GM18499 (cell line): Measurements from ENCODE around the gene HDC.

ENCODE experiments used
- ATAC-seq: cut with Tn5 transposase; IDR thresholded peaks from one replicate; pipeline ENCODE4 v1.9.1; 2021; ENCODE audit warnings: moderate number of reproducible peaks; ENCODE audit not compliant: insufficient read depth, unreplicated experiment

The HDC gene

DNA sequence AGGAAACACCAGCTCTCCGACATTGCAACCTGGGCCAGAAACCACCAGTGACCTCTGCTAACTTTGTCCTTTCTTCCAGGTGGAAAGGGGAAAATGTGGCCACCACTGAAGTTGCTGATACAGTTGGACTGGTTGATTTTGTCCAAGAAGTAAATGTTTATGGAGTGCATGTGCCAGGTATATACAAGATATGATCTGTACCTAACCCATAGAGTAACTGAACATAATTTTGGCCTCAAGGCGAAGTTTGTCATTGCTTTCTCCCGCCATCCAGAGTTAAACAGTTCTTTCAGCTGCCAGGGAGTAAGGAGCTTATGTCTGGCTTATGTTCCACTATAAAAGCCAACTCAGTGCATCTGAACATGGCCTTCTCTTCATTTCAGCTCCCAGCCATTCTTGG lies 36.7 kb downstream of the HDC start:
- no peak for ATAC-seq

DNA sequence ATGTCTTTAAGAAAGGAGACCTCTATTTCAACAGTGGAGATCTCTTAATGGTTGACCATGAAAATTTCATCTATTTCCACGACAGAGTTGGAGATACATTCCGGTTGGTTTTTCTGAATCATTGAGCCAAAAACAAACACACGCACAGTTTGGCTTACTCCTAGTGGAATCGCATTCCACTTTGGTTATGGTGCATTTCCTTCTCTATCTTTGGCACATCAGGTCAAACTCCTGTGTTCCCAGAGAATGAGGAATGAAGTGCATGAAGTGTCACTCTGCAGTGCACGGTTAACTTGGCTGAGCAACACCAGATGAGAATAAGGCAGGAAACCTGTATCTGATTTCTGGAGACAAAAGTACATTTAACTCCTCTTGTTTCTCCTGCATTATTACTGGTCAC lies 38.5 kb downstream of the HDC start:
- no peak for ATAC-seq

DNA sequence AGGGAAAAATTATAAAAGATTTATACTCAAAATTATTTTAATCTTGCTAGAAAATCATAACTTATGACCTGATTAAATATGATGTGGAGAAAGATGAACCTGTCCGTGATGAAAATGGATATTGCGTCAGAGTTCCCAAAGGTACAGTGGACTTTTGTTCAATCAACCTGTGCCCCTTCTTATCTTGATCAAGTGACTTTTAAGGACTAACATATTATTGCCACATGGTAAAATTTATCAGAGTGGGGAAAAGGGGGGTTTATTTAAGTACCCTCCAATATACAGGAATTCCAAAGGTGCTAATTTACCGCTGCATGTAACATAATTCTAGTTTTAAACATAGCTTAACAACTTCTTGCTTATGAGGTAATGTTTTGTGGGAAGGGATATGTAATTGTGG lies 39.6 kb downstream of the HDC start:
- ATAC-seq = no peak

DNA sequence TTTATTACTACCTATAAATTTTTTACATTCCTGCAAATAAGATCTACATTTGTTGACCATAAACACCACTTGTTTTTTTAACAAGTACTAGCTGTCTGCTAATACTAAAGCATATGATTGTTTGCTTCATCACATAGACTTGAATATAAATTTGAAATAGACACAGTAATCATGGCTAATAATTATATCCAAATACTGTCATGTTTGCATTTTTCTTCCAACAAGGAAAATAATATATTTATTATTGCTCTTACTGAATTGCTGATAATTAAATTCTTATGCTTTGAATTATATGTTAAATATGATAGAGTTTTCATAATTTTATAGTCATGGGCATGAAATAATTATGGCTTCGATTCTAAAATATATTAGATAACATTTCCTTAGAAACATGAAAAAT lies 40.5 kb downstream of the HDC start:
- no peak for ATAC-seq

DNA sequence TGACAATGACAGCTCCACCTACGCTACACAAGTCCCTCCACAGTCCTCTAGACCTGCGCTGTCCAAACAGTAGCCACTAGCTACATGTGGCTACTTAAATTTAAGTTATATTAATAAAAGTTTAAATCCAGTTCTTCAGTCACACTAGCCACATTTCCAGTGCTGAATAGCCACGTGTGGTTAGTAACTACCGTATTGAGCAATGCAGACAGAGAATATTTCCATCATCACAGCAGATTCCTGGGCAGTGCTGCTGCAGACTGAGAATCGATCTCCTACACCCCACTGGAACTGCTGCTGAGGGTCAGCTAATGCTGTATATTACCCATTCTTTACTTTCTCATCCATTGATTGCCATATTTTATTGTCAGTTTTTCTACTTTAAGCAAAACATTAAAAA lies 40.9 kb downstream of the HDC start:
- ATAC-seq = no peak

DNA sequence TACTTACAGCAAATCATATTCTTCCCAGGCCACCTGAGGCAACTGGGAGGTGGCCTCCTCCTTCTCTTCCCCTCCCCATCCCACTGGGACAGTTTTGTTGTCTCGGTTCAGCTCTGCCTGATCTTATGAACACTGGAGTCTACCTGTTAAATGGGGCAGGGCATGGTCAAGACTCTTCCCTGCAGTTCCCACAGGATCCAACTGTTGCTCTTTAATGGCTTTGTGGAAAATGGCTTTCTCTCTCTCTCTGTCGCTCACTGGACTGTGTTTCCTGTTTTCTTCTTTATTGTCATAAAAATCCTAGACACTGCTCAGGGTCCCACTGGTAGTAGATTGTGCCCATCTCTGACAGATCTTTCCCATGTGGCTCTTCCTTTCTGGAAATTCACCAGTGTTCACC lies 43.3 kb downstream of the HDC start:
- ATAC-seq = no peak

DNA sequence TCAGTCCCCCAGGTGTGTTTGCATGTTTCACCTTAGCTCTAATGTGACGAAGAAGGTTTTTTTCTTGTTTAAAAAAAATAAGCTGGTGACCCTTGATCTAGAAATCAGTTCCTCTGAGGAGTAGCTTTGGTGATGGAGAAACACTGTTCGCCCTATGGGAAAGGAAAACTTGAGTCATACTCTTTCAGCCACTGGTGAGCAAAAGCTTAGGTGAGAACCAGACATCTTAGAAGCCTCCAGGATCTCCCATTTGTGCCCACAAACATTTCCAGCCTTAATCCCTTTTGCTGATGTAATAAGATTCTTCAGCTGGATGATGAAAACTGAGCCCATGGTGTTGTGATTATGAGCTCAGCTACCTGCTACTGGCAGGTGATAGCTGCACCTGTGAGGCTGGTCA lies 45.7 kb downstream of the HDC start:
- ATAC-seq = no peak

DNA sequence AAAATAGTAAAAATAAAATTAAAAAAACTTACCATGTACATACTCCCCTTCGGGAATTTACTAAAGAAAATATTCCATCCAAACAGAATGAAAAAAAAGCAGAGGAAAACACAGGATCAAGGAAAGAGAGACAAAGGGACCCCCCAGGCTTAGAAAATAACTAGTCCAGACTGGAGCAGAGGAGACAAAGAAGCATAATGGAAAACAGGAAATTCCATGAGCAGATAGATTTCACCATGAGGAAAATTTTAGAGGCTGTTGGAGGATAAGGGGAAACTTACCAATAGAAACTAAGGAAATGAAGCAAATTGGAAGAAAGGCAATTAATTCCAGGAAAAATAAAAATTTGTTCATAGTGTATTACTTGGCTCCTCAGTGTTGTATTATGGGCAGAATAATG lies 46.8 kb downstream of the HDC start:
- ATAC-seq = no peak

DNA sequence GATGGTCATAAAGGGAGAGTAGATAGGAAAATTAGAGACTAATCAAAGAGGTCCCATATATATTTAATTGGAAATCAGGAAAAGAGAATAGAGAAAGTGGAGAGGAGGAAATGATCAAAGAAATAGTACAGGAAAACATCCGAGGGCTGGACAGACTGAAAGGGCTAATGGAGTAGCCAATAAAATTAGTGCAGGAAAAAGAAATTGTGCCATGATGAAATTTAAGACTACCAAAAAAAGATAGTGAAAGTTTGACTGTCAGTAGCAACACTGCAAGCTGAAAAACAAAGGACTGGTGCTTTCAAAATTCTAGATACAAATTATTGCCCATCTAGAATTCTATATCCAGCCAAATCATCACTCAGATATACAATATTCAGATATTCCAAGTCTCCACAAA lies 47.2 kb downstream of the HDC start:
- no peak for ATAC-seq

DNA sequence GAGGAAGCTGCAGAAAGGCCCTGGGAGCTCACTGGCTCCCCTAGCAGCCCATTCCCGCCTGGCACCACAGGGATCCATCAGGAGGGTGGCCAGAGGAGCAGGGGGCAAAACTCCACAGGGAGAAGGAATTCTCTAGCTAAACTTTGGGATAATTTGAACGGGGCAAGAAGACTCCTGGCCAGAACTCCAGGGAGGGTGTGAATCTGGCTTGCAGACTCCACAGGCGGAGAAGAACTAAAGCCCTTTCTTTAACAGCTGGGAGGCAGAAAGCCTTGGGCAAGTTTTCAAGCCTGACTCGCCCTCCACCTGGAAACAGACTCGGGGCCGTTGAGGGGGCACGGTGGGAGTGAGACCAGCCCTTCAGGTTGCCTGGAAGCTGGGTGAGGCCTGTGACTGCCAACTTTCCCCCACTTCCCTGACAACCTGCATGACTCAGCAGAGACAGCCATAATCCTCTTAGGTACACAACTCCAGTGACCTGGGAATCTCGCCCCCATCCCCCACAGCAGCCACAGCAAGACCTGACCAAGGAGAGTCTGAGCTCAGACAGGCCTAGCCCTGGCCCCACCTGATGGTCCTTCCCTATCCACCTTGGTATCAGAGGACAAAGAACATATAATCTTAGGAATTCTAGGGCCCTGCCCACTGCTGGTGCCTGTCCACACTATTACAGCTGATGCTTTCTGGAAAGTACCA lies 54.9 kb downstream of the HDC start:
- ATAC-seq = no peak

DNA sequence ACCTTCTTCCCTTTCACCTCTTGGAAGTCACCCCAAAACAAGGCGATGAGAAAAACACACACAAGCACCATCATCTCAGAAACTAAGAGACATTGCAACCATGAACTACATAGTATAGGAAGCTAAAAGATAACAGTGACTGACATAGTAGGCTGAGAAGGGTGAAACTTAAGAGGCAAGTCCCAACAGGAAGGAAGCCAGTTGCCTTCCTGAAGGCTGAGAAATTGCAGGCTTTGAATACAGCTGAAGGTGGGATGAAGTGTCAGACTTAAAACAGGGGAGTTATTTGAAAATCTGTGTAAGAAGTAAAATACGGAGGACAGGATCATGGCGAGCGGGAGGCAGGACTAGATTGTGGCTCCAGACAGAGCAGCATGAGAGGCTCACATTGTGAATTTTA lies 55.7 kb downstream of the HDC start:
- no peak for ATAC-seq

DNA sequence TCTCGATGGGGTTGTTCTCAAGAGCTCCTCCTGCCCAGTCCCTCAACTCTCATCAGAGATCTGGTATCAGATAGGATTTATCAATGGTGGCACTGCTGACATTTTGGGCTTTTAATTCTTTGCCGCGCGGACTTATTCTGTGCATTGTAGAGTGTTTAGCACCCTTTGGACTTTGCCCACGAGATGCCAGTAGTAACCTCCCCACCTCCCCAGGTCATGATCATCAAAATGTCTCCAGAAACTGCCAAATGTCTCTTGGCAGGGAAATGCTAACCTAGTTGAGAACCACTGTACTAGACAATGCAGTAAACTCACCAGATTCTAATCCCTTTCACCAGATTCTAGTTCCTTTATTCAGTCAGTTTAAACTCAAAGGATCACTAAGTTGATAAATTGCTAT lies 59.5 kb downstream of the HDC start:
- no peak for ATAC-seq

DNA sequence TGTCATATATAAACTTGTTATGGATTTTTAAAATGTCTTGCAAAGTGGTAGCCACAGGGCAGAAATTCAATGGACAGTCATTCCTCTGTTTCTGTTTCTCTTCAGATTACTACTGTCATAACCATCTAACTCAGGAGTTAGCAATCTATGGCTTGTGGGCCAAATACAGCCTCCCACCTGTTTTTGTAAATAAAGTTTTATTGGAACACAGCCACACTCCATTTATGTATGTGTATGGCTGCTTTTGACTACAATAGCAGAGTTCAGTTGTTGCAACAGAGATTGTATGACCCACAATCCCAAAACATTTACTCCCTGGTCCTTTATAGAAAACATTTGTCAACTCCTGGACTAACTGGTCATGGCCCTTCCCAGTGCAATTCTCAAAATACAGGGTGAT lies 63.5 kb downstream of the HDC start:
- ATAC-seq = no peak

DNA sequence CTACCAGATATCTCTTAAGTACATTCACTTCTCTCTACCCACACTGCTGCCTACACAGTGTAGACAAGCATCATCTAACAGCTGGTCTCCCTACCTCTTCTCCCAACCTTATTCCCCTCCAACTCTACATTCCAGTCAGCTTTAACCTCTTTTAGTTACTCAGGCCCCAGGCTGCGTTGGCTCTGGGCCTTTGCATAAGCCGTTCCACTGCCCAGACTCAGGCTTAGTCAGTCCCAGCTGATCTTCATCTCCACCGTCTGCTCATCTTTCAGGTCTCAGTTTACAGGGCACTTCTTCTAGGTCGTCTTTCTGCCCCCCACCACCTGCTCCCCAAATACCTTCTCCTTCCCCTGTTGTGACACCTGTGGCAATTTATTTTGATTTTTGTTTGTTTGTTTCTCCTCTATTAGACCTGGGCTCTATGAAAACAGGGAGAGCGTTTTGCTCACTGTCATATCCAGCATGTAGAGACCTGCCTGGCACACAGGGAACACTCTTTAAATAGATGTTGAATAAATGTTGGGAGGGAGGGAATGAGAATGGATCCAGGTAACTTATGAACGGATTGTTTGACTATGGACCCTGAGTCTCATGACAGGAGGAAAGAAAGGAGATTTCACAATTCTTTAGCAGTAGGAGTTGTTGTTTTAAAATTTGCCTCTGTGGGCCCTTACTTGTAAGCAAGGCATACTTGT lies 72.5 kb downstream of the HDC start:
- ATAC-seq = no peak

DNA sequence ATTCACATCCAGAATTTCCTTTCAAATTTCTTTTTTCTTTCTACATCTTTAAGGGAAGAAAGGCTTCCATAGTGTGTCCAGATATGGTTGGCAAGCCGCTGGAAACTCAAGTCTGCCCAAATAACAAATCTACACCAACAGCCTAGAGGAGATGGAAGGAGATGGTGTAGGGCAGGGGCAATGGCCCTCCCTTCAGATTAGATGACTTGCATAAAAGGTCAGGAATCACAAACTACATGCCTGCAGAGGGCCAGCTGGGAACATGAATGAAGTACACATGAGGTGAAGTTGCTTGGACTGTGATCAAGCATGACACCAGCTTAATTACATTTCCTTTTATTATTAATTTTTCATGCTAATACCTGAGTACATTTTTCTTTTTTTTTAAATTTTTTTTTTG lies 73.4 kb downstream of the HDC start:
- ATAC-seq = no peak
